Left lobe of liver (tissue), 2 donors: ENCODE results near the gene GGTA1. TPM values are rescaled to one million over a fixed set of nuclear protein-coding genes. Genes with fewer than 3 reads are reported as not detected.

Experiments used
- ATAC-seq: fragments of 200-7000 bp; cut with Tn5 transposase; one replicate; pipeline ENCODE4 v1.9.1; 2020; ENCODE audit warnings: mild to moderate bottlenecking, moderate library complexity
- DNase-seq: peaks from one replicate; pipeline ENCODE4 v3.0.0-alpha.2; 2020; ENCODE audit warnings: low spot score
- total RNA-seq: library from RNA; stranded (reverse); gene quantifications from one replicate; pipeline ENCODE4 v1.2.1, GENCODE V29; 2021
- donor health status: DM: no; HTN: no; CAD: no; lungs with moderate emphysema.
- donor health status: DM: no; HTN: yes; CAD: no.

The GGTA1 gene
- total RNA-seq, 1 donor from 2014 or later, result 1.2 TPM

DNA sequence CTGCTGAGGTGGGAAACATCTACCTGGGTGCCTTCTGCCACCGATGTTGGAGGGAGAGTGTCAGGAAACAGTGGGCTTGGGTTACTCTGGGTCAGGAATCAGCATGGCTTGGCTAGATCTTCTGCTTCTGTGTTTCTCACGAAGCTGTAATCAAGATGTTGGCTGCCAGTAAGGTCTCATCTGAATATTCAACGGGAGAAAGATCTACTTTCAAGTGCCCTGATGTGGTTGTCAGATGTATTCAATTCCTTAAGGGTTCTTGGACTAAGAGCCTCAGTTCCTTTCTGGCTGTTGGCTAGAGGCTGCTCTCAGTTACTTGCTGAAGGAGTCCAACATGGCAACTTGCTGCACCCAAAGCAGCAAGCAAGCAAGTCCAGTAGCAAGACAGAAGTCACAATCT lies 87.7 kb downstream of the GGTA1 start:
- DNase-seq (no peak), ATAC-seq (no peak)

GRCh38 chr9:121405899-121406298 lies 93.7 kb downstream of the GGTA1 start:
- ATAC-seq, result no peak
- no peak for DNase-seq

Other genes starting within 250 kb of the GGTA1 start
- 30.8 TPM for gene GSN, start 231.7 kb downstream of the GGTA1 start, total RNA-seq
- gene STOM, start 129.6 kb downstream of the GGTA1 start, total RNA-seq, result 217 TPM
- gene DAB2IP, start 151.8 kb upstream of the GGTA1 start, total RNA-seq, result 27.3 TPM